ENCODE measurements around the gene FAM20A.

GRCh38 chr17:68622423-68622822 lies 21.3 kb upstream of the FAM20A start:
- TF ChIP-seq POLR2A (IDR thresholded peaks at IDR 0.05) = no peak
- no peak for TF ChIP-seq CTCF (IDR thresholded peaks at IDR 0.05)

Measured in heart left ventricle (tissue), 13 donors.